Vagina (tissue), 2 donors: Measurements from ENCODE around the gene ABCC2. TPM values are rescaled to one million over a fixed set of nuclear protein-coding genes. Genes with fewer than 3 reads are reported as not detected.
"Not testable (repeated sequence)": the region's sequence is repeated elsewhere in the genome, so short reads cannot be mapped to it uniquely, and the experiment has no call there.

Experiments
- DNase-seq, 2 donors: peaks; one replicate each; pipeline ENCODE4 v3.0.0-alpha.2; 2017; ENCODE audit errors: extremely low spot score in 2 of 2
- H3K27ac ChIP-seq: fragments of 200-600 bp; sonication (generic); one replicate; pipeline ENCODE4 v1.5.1; 2019
- H3K27me3 ChIP-seq: fragments of 200-600 bp; sonication (generic); one replicate; pipeline ENCODE4 v1.5.1; 2019
- H3K36me3 ChIP-seq, 2 donors: fragments of 200-600 bp; sonication (generic); one replicate each; pipeline ENCODE4 v1.5.1; 2017 to 2019
- H3K4me1 ChIP-seq: fragments of 200-600 bp; sonication (generic); one replicate; pipeline ENCODE4 v1.5.1; 2019
- H3K4me3 ChIP-seq, 2 donors: fragments of 200-600 bp; sonication (generic); 1 replicate in 1 of 2; 2 replicates in 1 of 2; pipeline ENCODE4 v1.5.1; 2016 to 2019
- H3K9me3 ChIP-seq: fragments of 200-600 bp; sonication (generic); one replicate; pipeline ENCODE4 v1.5.1; 2019
- POLR2A ChIP-seq, 2 donors: fragments of 450-650 bp; IDR thresholded peaks; one replicate each; pipeline ENCODE4 v1.6.1; 2017; ENCODE audit warnings: antibody characterized with exemption in 2 of 2, mild to moderate bottlenecking in 2 of 2, moderate library complexity in 2 of 2
- POLR2AphosphoS5 ChIP-seq, 2 donors: sonication (generic); formaldehyde crosslinking; IDR thresholded peaks; one replicate each; pipeline ENCODE4 v1.9.0; 2017; ENCODE audit warnings: antibody characterized with exemption in 2 of 2, mild to moderate bottlenecking in 2 of 2, low read depth in 1 of 2; ENCODE audit not compliant: insufficient read depth in 1 of 2
- intact Hi-C: fragments of 100-400 bp; cut with DNase I; formaldehyde crosslinking; loops from one replicate; pipeline ENCODE4 v1.15.1; 2023
- total RNA-seq: library from RNA; depleted of rRNA; stranded (reverse); fragments of >200 nt; gene quantifications from one replicate; pipeline ENCODE4 v1.2.3, GENCODE V29; 2016
- TF ChIP-seq, protein P1 (sequence below), 3 experiments: fragments of 450-650 bp in 2 of 3; fragments of 200-600 bp in 1 of 3; sonication (generic) in 1 of 3; IDR thresholded peaks; one replicate each; pipeline ENCODE4 v1.5.1; 2017 to 2019; ENCODE audit warnings: antibody characterized with exemption in 3 of 3, mild to moderate bottlenecking in 2 of 3, moderate library complexity in 2 of 3

Gene ABCC2
- total RNA-seq, 1 donor from 2014 or later = 1.7 TPM

DNA sequence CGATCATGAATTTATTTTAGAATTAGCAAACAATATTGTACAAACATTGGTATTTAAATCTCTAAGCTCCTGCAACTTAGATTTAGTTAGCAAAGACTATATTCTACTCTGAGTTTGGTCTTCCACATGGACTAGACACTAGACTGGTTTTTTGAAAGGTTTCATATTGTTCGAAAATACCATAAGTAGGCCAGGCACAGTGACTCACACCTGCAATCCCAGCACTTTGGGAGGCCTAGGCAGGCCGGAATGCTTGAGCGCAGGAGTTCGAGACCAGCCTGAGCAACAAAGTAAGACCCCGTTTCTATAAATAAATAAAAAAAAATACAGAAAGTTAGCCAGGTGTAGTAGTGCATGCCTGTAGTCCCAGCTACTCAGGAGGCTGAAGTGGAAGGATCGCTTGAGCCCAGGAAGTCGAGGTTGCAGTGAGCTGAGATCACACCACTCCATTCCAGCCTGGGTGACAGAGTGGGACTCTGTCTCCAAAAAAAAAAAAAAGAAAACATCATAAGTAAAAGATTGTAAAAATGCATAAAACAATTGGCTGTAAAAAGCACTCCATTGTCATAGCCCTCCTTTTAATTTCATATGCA, 73.1 kb downstream of the ABCC2 start:
- no peak for DNase-seq
- TF ChIP-seq POLR2AphosphoS5 (IDR thresholded peaks at IDR 0.05; ENCODE audit: insufficient read depth in 1 of 2, low read depth in 1 of 2) (no peak), POLR2A (IDR thresholded peaks at IDR 0.05) (no peak)
- TF ChIP-seq, protein P1, sequence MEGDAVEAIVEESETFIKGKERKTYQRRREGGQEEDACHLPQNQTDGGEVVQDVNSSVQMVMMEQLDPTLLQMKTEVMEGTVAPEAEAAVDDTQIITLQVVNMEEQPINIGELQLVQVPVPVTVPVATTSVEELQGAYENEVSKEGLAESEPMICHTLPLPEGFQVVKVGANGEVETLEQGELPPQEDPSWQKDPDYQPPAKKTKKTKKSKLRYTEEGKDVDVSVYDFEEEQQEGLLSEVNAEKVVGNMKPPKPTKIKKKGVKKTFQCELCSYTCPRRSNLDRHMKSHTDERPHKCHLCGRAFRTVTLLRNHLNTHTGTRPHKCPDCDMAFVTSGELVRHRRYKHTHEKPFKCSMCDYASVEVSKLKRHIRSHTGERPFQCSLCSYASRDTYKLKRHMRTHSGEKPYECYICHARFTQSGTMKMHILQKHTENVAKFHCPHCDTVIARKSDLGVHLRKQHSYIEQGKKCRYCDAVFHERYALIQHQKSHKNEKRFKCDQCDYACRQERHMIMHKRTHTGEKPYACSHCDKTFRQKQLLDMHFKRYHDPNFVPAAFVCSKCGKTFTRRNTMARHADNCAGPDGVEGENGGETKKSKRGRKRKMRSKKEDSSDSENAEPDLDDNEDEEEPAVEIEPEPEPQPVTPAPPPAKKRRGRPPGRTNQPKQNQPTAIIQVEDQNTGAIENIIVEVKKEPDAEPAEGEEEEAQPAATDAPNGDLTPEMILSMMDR (IDR thresholded peaks at IDR 0.05) = no peak
- Histone ChIP-seq H3K27me3 (no peaks in the 10 kb centered on the region), H3K36me3 (no peaks in the 10 kb centered on the region), H3K9me3 (no peaks in the 10 kb centered on the region), H3K4me1 (no peaks in the 10 kb centered on the region), H3K27ac (no peak overlapping the region), H3K4me3 (no peak overlapping the region)
- intact Hi-C loops = no loop called here

DNA sequence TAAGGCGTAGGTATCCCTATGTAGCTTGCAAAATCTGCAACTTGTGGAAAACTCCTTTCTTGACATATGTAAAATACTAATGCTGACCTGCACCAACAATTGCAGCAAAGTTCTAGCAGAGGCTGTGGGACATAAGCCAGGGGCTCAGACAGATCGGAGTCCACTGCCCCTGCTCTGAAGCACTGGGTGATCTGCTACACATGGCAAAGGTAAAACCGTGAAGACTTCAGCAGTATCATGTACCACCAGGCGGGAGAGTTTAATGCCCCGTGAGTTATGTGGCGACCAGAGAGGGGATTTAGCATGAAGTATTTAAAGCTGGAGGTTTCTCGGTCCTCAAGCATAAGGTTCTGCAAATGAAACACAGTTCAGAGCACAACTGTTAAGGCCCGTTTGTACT, 76.4 kb downstream of the ABCC2 start:
- no peak overlapping the region for H3K27ac ChIP-seq
- TF ChIP-seq, protein P1 (IDR thresholded peaks at IDR 0.05) = no peak
- TF ChIP-seq POLR2A (IDR thresholded peaks at IDR 0.05) (no peak), POLR2AphosphoS5 (IDR thresholded peaks at IDR 0.05; ENCODE audit: insufficient read depth in 1 of 2, low read depth in 1 of 2) (no peak)
- DNase-seq = no peak
- H3K4me3 ChIP-seq = no peak overlapping the region
- no peaks in the 10 kb centered on the region for H3K9me3 ChIP-seq
- no peaks in the 10 kb centered on the region for H3K36me3 ChIP-seq
- no peaks in the 10 kb centered on the region for H3K4me1 ChIP-seq
- intact Hi-C loops = no loop called here
- no peaks in the 10 kb centered on the region for H3K27me3 ChIP-seq

DNA sequence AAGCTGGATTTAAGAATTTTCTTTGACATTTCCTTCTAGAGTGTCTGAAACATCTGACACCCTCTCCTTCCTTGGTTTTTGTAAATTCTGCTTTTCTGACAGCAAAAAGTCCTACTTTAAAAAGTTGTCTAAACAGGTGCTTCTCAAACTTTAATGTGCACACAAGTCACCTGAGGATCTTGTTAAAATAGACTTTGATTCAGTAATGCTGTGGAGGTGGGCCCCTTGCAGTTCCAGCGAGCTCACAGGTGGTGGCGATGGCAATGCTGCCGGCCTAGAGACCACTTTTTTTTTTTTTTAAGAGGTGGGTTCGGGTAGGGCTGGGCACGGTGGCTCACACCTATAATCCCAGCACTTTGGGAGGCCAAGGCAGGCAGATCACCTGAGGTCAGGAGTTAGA, 77.1 kb downstream of the ABCC2 start:
- Histone ChIP-seq H3K9me3 (no peaks in the 10 kb centered on the region), H3K27me3 (no peaks in the 10 kb centered on the region), H3K4me1 (no peaks in the 10 kb centered on the region), H3K36me3 (no peaks in the 10 kb centered on the region), H3K4me3 (no peak overlapping the region), H3K27ac (no peak overlapping the region)
- no peak for DNase-seq
- intact Hi-C loops = no loop called here
- TF ChIP-seq, protein P1 (IDR thresholded peaks at IDR 0.05) = no peak
- TF ChIP-seq POLR2AphosphoS5 (IDR thresholded peaks at IDR 0.05; ENCODE audit: insufficient read depth in 1 of 2, low read depth in 1 of 2) = no peak
- TF ChIP-seq POLR2A (IDR thresholded peaks at IDR 0.05) = no peak

- Histone ChIP-seq H3K36me3 (no peaks in the 10 kb centered on the region), H3K4me3 (no peak overlapping the region), H3K4me1 (no peaks in the 10 kb centered on the region), H3K9me3 (no peaks in the 10 kb centered on the region), H3K27me3 (no peaks in the 10 kb centered on the region), H3K27ac (no peak overlapping the region)
- DNase-seq = no peak
- intact Hi-C loops = no loop called here
- TF ChIP-seq POLR2AphosphoS5 (IDR thresholded peaks at IDR 0.05; ENCODE audit: insufficient read depth in 1 of 2, low read depth in 1 of 2) (no peak), POLR2A (IDR thresholded peaks at IDR 0.05) (no peak)
- TF ChIP-seq, protein P1 (IDR thresholded peaks at IDR 0.05) = no peak
Measured at GRCh38 chr10:99860466-99860865, 78.0 kb downstream of the ABCC2 start.

DNA sequence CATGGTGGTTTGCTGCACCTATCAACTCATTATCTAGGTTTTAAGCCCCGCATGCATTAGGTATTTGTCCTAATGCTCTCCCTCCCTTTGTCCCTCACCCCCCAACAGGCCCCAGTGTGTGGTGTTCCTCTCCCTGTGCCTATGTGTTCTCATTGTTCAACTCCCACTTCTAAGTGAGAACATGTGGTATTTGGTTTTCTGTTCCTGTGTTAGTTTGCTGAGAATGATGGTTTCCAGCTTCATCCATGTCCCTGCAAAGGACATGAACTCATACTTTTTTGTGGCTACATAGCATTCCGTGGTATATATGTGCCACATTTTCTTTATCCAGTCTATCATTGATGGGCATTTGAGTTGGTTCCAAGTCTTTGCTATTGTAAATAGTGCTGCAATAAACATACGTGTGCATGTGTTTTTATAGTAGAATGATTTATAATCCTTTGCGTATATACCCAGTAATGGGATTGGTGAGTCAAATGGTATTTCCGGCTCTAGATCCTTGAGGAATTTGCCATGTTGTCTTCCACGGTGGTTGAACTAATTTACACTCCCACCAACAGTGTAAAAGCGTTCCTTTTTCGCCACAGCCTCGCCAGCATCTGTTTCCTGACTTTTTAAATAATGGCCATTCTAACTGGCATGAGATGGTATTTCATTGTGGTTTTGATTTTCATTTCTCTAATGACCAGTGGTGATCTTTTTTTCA, 81.2 kb downstream of the ABCC2 start:
- intact Hi-C loops, H3K4me1 ChIP-seq, DNase-seq, H3K36me3 ChIP-seq, H3K27ac ChIP-seq, H3K9me3 ChIP-seq, H3K27me3 ChIP-seq, H3K4me3 ChIP-seq: not testable (repeated sequence)

- H3K4me3 ChIP-seq, H3K9me3 ChIP-seq, H3K36me3 ChIP-seq, H3K4me1 ChIP-seq, H3K27ac ChIP-seq, DNase-seq, H3K27me3 ChIP-seq, intact Hi-C loops: not testable (repeated sequence)
Measured at GRCh38 chr10:99867250-99867649, 84.8 kb downstream of the ABCC2 start.
